DOHH2 (cell line): ENCODE data around the gene OPTC.

Experiments
- EZH2phosphoT487 ChIP-seq: fragments of 200-600 bp; sonication (generic); IDR thresholded peaks from 2 replicates; pipeline ENCODE4 v1.6.1; 2017; ENCODE audit warnings: borderline replicate concordance, mild to moderate bottlenecking, antibody characterized with exemption, low read length, moderate library complexity, mixed read lengths
- TF ChIP-seq, protein P1 (sequence below): fragments of 200-600 bp; sonication (generic); IDR thresholded peaks from one replicate; pipeline ENCODE4 v1.5.1; 2014; ENCODE audit warnings: antibody characterized with exemption, mild to moderate bottlenecking, low read depth, low read length; ENCODE audit not compliant: poor library complexity, severe bottlenecking

DNA sequence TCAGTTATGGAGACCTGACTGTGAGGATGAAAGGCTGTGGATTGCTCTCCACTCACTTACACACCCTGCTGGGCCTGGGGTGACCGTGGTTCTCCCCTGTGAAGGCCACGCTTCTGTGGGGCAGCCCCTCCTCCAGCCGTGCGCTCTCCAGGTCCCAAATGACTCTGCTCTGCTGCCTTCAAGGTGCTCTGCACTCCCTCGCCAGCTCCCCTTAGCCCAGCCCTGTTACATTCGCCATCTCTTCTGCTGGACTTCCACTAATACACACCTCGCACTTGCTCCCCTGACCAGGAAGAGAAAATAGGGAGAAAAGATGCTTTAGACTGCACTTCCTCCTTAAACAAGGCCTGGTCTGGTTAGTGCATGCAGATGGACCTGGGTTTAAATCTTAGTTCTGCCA lies 24.6 kb downstream of the OPTC start:
- TF ChIP-seq, protein P1, sequence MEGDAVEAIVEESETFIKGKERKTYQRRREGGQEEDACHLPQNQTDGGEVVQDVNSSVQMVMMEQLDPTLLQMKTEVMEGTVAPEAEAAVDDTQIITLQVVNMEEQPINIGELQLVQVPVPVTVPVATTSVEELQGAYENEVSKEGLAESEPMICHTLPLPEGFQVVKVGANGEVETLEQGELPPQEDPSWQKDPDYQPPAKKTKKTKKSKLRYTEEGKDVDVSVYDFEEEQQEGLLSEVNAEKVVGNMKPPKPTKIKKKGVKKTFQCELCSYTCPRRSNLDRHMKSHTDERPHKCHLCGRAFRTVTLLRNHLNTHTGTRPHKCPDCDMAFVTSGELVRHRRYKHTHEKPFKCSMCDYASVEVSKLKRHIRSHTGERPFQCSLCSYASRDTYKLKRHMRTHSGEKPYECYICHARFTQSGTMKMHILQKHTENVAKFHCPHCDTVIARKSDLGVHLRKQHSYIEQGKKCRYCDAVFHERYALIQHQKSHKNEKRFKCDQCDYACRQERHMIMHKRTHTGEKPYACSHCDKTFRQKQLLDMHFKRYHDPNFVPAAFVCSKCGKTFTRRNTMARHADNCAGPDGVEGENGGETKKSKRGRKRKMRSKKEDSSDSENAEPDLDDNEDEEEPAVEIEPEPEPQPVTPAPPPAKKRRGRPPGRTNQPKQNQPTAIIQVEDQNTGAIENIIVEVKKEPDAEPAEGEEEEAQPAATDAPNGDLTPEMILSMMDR, result no peak
- no peak for TF ChIP-seq EZH2phosphoT487
